ENCODE data around the gene CCN5.
"Not testable (repeated sequence)": the region's sequence is repeated elsewhere in the genome, so short reads cannot be mapped to it uniquely, and the experiment has no call there.

Gene CCN5, protein sequence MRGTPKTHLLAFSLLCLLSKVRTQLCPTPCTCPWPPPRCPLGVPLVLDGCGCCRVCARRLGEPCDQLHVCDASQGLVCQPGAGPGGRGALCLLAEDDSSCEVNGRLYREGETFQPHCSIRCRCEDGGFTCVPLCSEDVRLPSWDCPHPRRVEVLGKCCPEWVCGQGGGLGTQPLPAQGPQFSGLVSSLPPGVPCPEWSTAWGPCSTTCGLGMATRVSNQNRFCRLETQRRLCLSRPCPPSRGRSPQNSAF

GRCh38 chr20:44714701-44715498 lies at the start of gene CCN5:
TSS of gene CCN5 (plus strand) at chr20:44715369. CDS start at chr20:44715391, 22 bp downstream.
- DNase-seq (ENCODE audit: low read depth), result no peak

DNA sequence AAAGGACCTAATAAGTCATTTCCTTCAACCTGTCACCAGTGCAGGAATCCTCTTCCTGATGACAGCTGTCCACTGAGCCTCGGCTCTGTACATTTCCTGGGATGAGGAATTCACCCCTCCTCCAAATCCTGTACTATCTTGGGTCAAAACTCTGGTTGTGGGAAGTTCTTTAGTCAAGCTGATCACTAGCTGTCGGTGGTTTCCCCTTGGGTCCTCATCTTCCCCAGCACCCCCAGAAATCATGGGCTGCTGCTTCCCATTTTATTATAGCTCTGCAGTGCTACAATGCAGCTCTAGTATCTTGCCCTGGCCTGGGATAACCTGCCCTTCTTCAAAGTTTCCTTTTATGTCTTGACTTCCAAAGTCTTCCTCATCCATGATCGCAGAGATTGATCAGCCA lies 49.1 kb upstream of the CCN5 start:
- DNase-seq (ENCODE audit: low read depth), result no peak

DNA sequence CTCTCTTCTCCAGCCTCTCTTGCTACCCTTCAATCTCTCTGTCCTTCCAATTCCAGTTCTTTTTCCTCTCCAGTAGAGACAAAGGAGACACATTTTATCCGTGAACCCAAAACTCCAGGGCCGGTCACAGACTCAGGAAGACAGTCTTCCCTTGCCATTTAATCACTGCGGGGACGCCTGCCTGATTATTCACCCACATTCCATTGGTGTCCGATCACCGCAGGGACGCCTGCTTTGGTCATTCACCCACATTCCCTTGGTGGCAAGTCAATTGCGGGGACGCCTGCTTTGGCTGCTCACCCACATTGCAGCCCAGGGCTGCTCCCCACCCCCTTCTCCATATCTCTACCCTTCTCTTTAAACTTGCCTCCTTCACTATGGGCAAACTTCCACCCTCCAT lies 44.3 kb upstream of the CCN5 start:
- not testable (repeated sequence) for DNase-seq (ENCODE audit: low read depth)

DNA sequence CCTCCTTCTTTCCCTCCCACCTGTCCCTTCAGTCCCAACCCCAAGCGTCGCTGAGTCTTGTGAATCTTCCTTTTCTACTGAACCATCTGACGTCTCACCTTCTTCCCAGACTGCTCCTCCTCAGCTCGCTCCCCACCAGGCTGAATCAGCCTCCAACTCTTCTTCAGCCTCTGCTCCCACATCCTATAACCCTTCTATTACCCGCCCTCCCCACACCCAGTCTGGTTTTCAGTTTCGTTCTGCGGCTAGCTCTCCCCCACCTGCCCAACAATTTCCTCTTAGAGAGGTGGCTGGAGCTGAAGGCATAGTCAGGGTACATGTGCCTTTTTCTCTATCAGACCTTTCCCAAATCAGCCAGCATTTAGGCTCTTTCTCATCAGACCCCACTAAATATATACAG lies 43.6 kb upstream of the CCN5 start:
- peak; percentile 48 for DNase-seq (ENCODE audit: low read depth)

DNA sequence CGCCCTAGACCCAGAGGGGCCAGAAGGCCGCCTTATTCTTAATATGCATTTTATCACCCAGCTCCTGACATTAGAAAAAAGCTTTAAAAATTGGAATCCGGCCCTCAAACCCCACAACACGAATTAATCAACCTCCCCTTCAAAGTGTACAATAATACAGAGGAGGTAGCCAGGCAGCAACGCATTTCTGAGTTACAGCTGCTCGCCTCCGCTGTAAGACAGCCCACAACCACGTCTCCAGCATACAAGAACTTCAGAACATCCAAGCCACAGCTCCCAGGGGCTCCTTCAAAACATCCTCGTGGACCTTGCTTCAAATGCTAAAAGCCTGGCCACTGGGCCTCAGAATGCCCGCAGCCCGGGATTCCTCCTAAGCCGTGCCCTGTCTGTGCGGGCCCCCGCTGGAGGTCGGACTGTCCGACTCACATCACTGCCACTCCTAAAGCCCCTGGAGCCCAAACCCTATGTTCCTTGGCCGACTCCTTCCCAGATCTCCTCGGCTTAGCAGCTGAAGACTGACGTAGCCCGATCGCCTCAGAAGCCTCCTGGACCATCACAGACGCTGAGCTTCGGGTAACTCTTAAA lies 42.8 kb upstream of the CCN5 start:
- DNase-seq (ENCODE audit: low read depth), result not testable (repeated sequence)

GRCh38 chr20:44678242-44678641 lies 36.9 kb upstream of the CCN5 start:
- DNase-seq (ENCODE audit: low read depth), result no peak

- no peak for DNase-seq (ENCODE audit: low read depth)
These were observed 36.1 kb upstream of the CCN5 start for GRCh38 chr20:44678990-44679611.

GRCh38 chr20:44681796-44682566 lies 33.2 kb upstream of the CCN5 start:
- DNase-seq (ENCODE audit: low read depth), result no peak

- DNase-seq (ENCODE audit: low read depth), result peak; percentile 38
These were observed 31.7 kb upstream of the CCN5 start for GRCh38 chr20:44683263-44684046.

GRCh38 chr20:44684047-44684967 lies 30.9 kb upstream of the CCN5 start:
- no peak for DNase-seq (ENCODE audit: low read depth)

DNA sequence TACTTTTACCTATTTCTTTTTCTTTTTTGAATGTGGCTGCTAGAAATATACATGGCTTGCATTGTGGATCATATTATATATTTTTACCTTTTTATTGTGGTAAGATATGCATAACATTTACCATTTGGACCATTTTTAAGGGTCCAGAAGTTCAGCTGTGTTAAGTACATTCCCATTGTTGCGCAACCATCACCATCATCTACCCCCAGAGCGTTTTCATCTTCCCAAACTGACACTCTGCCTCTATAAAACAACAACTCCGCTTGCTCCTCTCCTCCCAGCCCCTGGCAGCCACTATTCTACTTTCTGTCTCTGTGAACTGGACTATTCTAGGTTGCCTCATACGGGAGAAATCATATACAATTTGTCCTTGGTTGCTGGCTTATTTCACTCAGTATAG lies 28.2 kb upstream of the CCN5 start:
- no peak for DNase-seq (ENCODE audit: low read depth)

GRCh38 chr20:44688053-44688625 lies 27.0 kb upstream of the CCN5 start:
- no peak for DNase-seq (ENCODE audit: low read depth)

- no peak for DNase-seq (ENCODE audit: low read depth)
These were observed 25.4 kb upstream of the CCN5 start for GRCh38 chr20:44689809-44690208.

- no peak for DNase-seq (ENCODE audit: low read depth)
These were observed 24.3 kb upstream of the CCN5 start for GRCh38 chr20:44690781-44691423.

- DNase-seq (ENCODE audit: low read depth), result no peak
These were observed 23.4 kb upstream of the CCN5 start for GRCh38 chr20:44691424-44692423.

DNA sequence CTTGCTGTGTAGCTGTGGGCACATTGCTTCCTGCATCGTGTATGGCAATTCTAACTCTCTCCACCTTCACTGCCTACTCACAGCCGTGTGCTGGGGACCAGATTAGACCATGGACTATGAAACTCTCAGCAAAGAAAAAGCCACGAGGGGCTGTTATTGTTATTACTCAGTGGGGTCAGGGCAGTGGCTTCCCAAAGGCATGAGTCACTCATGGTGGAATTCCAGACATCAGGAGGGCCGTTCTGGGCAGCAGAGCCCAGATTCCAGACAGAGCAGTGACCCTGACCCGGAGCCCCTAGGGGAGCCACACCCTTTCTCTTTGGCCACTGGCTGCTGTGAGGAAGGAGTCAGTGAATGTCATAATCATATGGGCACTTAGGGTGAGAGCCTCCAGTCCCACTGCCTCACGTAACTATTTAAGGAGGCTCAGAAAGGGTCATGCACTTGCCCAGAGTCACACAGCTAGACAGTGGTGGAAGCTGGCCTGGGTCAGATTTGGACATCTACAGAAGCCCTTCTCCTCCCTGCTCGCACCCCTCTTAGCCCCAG lies 22.2 kb upstream of the CCN5 start:
- no peak for DNase-seq (ENCODE audit: low read depth)

DNA sequence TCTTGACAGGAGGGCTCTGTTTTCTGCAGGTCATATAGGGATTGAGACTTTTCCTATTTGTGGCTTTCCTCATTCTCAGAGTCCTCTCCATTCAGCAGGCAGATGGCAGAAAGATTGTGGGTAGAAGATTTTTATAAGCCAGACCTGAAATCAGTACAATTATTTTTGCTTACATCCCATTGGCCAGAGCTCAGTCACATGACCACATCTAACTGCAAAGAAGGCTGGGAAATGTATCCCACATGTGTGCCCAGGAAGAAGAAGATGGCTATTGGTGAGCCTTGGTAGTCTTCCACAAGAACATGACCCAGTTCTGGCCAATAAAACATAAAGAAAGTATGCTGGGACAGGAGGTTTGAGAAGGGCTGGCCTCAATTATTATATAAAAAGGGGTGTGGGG lies 21.5 kb upstream of the CCN5 start:
- no peak for DNase-seq (ENCODE audit: low read depth)

DNA sequence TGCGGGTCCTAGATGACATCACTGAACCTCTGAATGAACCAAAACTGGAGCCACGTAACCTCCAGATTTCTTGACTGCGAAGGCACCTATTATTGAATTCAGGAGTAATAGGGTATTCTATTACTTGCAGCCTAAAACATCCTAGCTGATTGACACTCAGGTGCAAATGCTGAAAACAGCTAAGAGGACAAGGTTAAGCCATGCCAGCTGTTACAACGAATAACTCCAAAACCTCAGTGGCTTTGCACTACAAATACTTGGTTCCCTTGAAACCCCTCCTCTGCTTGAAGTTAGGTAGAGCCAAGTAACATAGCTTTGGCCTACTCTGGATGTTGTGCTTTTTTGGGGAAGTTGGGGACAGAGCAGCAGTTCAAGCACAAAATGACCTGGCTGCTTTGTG lies 21.0 kb upstream of the CCN5 start:
- no peak for DNase-seq (ENCODE audit: low read depth)
